ENCODE measurements around the gene ZNF280D.

ZNF280D gene

DNA sequence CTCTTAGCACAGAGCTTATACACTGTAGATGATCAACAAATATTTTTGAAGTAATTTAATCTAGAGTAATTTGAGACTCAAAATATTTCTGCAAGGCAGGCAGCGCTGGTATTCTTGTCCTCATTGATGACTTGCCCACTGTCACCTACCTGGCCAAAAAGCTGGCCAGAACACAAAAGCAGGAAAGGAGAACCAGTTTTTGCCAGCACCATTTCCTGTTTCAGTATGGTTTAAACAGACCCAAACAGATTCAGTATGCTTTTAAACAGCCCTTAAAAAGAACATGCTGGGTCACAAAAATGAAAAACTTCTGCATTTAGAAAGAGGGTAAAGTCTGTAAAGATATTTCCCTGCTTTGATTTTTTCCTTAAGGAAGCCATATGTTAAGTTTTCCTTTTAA is 42.3 kb upstream of the ZNF280D start:
- TF ChIP-seq, protein P1, sequence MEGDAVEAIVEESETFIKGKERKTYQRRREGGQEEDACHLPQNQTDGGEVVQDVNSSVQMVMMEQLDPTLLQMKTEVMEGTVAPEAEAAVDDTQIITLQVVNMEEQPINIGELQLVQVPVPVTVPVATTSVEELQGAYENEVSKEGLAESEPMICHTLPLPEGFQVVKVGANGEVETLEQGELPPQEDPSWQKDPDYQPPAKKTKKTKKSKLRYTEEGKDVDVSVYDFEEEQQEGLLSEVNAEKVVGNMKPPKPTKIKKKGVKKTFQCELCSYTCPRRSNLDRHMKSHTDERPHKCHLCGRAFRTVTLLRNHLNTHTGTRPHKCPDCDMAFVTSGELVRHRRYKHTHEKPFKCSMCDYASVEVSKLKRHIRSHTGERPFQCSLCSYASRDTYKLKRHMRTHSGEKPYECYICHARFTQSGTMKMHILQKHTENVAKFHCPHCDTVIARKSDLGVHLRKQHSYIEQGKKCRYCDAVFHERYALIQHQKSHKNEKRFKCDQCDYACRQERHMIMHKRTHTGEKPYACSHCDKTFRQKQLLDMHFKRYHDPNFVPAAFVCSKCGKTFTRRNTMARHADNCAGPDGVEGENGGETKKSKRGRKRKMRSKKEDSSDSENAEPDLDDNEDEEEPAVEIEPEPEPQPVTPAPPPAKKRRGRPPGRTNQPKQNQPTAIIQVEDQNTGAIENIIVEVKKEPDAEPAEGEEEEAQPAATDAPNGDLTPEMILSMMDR (IDR thresholded peaks at IDR 0.05; ENCODE audit: low read depth, low read length, missing control alignments) = no peak
- DNase-seq (ENCODE audit: extremely low read depth, low read depth) = no peak
- H3K4me3 ChIP-seq (replicated peaks; ENCODE audit: low read depth, low read length) = no peak overlapping the region

DNA sequence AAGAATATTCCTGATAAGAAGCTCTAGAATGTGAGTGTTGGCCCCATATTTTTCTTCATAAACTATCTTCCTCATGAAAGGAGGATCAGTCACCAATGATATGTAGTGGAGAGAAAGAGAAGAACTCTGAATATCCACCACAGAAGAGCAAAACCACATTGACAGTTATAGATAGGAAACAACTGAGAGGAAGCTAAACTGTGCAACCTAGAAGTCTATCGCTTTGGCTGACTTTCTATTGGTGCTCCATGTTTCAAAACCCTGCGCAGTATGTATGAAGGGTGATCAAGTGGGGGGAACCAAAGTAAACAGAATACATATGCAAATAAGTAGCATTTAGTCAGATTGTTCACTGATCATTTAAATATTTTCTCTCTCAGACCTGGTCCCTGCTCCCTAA is 41.0 kb upstream of the ZNF280D start:
- no peak for DNase-seq (ENCODE audit: extremely low read depth, low read depth)
- TF ChIP-seq, protein P1 (IDR thresholded peaks at IDR 0.05; ENCODE audit: low read depth, low read length, missing control alignments) = no peak
- no peak overlapping the region for H3K4me3 ChIP-seq (replicated peaks; ENCODE audit: low read depth, low read length)

DNA sequence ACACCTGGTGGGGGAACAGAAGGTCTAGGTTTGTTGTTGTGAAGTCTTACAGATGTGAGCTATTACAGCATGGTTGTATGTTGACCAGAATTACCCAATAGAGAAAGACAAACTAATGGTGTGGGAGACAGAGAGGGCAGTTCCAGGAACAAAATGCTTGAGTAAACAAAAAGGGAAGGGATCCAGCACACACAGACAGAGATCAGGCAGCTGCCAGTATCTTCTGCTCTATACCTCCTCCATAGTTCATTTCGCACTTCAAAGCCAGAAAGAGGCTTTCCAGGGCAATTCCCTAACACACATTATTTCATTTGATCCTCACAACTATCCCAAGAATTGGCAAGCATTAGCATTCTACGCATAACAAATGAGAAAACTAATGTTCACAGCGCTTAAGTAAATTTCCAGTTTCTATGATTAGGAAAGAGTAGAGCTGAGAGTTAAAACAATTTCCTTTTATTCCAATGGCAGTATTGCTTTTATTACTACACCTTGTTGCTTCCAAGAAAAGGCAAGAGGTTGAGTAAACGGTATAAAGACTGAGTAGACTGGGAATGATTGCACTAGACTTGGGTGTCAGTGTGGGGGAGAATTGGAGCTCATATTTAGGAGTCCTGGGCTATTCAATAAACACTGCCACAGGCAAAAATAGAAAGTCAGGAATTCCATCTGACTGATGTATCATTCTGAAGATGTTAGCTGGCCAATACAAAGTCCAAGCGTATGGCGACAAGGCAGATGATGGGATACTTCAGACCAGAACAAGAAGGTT is 39.7 kb upstream of the ZNF280D start:
- DNase-seq (ENCODE audit: extremely low read depth, low read depth) = no peak
- H3K4me3 ChIP-seq (replicated peaks; ENCODE audit: low read depth, low read length) = no peak overlapping the region
- TF ChIP-seq, protein P1 (IDR thresholded peaks at IDR 0.05; ENCODE audit: low read depth, low read length, missing control alignments) = no peak

DNA sequence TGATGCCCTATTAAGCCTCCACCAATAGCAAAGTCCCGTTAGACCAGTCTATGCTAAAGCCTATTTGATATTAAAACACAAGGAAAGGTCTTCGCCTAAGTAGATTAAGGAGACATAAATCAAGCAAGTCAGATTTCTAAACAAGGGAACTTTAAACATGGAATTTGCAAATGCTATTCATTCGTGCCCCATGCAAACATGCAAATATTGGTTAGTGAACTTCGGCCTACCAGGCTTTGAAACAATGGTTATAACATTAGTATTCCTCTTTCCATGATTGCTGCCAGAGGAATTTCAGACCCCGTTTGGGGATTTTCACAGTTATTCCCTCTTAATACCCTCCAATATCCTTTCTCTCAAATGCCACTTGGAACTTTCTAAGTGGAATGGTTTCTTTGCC is 36.9 kb upstream of the ZNF280D start:
- DNase-seq (ENCODE audit: extremely low read depth, low read depth) = no peak
- no peak overlapping the region for H3K4me3 ChIP-seq (replicated peaks; ENCODE audit: low read depth, low read length)
- TF ChIP-seq, protein P1 (IDR thresholded peaks at IDR 0.05; ENCODE audit: low read depth, low read length, missing control alignments) = no peak

DNA sequence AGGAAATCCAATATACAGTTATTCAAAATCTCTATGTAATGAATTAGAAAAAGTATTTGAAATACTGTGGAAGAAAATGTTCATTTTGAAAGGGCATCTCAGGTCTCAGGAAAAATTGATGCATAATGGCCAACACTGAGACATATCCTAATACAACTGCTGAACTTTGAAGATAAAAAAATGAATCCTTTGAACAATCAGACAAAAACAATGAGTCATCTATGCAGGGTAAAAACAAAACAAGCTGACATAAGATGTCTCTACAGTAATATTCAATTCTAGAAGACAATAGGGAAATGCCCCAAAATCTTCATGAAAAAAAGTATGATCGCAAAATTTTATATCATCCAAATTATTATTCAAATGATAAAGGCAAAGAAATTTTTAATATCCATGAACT is 34.0 kb upstream of the ZNF280D start:
- TF ChIP-seq, protein P1 (IDR thresholded peaks at IDR 0.05; ENCODE audit: low read depth, low read length, missing control alignments) = no peak
- DNase-seq (ENCODE audit: extremely low read depth, low read depth) = no peak
- no peak overlapping the region for H3K4me3 ChIP-seq (replicated peaks; ENCODE audit: low read depth, low read length)

DNA sequence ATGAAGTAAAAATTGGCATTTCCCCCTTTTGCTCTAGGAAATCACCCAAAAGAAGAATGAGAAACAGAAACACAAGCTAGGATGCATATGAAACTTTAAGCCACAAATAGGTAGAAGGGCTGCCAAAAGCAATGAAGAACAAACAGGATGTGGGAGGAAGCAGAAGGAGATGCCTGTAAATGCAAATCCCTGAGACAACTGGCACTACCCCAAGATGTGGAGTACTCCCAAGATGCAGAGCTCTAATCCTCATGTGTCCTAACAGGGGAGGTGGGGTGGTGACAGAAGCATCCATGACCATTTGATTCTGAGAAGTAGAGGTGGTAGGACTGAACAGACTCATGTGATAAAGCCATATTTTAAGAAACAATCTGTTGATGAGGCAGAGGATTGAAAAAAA is 31.9 kb upstream of the ZNF280D start:
- H3K4me3 ChIP-seq (replicated peaks; ENCODE audit: low read depth, low read length) = no peak overlapping the region
- TF ChIP-seq, protein P1 (IDR thresholded peaks at IDR 0.05; ENCODE audit: low read depth, low read length, missing control alignments) = no peak
- DNase-seq (ENCODE audit: extremely low read depth, low read depth) = peak; percentile 82
